Erythroblast (primary cell): ENCODE measurements around the gene EPSTI1.

Experiments
- DNase-seq, 2 experiments: peaks; one replicate each; lab custom pipeline; 2025; lab: John Stamatoyannopoulos, UW
- GATA1 ChIP-seq: IDR thresholded peaks from 2 replicates; pipeline ENCODE4 v1.6.1; 2011; ENCODE audit warnings: low read depth, mild to moderate bottlenecking, control low read depth, low read length, moderate library complexity
- POLR2A ChIP-seq: IDR thresholded peaks from 2 replicates; pipeline ENCODE4 v1.6.1; 2011; ENCODE audit warnings: mild to moderate bottlenecking, low read length

Gene EPSTI1

DNA sequence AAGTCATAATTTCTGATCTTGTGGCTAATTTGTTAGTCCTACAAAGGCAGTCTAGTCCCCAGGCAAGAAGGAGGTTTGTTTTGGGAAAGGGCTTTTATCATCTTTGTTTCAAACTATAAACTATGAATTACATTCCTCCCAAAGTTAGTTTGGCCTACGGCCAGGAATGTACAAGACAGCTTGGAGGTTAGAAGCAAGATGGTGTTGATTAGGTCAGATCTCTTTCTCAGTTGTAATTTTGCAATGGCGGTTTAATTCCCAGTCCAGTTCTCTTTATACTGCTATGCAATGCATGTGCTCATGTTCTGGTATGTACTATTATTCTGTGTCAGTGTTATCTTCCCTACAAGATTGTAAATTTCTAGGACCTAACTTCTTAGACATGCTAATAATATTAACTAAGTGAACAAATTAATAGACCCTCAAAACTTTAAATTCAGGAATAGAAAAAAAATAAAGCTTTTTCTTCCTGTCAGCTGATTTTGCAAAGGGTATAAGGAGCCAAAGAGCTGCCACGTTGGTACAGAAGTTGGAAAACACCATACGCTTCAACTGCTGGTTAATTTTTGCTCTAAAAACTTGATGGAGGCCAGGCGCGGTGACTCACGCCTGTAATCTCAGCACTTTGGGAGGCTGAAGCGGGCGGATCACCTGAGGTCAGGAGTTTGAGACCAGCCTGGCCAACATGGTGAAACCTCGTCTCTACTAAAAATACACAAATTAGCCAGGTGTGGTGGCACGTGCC is 30.1 kb upstream of the EPSTI1 start:
- TF ChIP-seq GATA1 = no peak
- no peak for TF ChIP-seq POLR2A
- peak in 1 of 2 experiments; percentile 2 for DNase-seq

GRCh38 chr13:43020794-43021193 is 28.8 kb upstream of the EPSTI1 start:
- TF ChIP-seq GATA1 (no peak), POLR2A (no peak)
- no peak for DNase-seq

GRCh38 chr13:43019811-43020210 is 27.8 kb upstream of the EPSTI1 start:
- DNase-seq = no peak
- TF ChIP-seq GATA1 = no peak
- no peak for TF ChIP-seq POLR2A

GRCh38 chr13:43016226-43016625 is 24.2 kb upstream of the EPSTI1 start:
- no peak for DNase-seq
- TF ChIP-seq POLR2A (no peak), GATA1 (no peak)

GRCh38 chr13:43014162-43014561 is 22.1 kb upstream of the EPSTI1 start:
- DNase-seq = no peak
- TF ChIP-seq GATA1 (no peak), POLR2A (no peak)

- no peak for DNase-seq
- TF ChIP-seq GATA1 (no peak), POLR2A (no peak)
Measured at GRCh38 chr13:43009506-43009905, 17.5 kb upstream of the EPSTI1 start.

- no peak for TF ChIP-seq POLR2A
- no peak for TF ChIP-seq GATA1
- DNase-seq = no peak
Measured at GRCh38 chr13:43008596-43008995, 16.6 kb upstream of the EPSTI1 start.

DNA sequence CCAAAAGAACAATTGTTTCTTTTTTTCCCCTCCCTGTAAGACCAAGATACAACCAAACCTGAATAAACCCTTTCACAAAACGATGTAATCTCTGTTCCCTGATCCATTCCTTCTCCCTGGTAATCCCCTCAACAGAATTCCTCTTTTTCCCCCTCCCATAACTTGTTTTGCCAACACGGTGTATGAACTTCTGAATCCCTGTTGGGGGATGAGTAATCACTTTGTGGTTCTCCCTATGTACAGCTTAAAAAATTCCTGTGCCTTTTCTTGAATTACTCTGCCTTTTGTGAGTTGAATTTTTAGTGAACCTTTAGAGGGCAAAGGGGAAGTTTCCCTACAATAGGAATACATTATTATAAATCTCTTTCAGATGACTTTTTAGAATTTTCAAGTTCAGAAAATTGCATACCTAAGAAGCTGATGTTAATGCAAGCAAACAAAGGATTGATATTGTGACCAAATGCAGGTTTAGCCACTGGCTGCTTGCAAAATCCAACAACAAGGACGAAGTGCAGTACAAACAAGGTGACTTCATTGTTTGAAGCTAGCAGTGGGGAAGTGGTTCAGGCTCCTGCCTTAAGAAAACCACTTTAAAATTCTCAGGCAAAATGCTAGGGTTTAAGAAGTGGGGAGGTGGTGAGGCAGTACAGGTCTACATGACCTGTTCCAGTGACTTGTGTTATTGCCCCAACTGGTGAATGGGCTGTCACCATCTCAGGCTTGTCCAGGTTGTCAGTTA is 15.0 kb upstream of the EPSTI1 start:
- no peak for DNase-seq
- TF ChIP-seq GATA1 (no peak), POLR2A (no peak)

DNA sequence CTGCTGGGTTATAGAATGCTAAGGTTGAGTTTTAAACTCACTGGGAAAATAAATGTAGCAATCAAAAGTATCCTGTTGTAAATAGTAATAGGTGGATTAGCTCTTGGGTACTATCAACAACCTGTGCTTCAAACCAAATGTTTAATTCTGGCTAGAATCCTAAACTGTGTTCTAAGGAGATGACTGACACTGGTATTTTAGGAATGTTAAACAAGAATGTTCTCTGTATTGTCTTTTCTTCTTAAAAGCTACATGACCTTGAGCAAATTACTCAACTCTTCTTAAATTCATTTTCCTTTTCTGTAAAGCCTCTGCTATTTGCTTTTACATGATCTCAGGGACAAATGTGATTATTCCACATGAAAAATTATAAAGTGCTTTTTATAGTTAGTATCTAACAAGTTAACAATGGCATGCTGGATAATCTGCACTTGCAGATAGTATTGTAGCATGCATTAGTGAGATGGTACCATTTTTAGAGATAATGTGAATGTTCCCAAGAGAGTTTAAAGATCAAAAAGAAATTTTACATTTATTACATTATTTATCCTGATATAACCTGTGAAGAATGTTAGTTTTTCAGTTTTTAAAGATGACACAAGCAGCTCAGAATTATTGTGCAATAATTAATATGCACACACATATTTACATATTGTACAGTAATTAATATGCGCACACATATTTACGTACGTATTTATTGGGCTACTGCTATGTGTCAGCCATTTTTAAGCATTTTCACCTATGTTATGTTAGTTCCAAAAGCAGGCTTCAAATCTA is 13.6 kb upstream of the EPSTI1 start:
- no peak for TF ChIP-seq POLR2A
- TF ChIP-seq GATA1 = no peak
- DNase-seq = no peak

DNA sequence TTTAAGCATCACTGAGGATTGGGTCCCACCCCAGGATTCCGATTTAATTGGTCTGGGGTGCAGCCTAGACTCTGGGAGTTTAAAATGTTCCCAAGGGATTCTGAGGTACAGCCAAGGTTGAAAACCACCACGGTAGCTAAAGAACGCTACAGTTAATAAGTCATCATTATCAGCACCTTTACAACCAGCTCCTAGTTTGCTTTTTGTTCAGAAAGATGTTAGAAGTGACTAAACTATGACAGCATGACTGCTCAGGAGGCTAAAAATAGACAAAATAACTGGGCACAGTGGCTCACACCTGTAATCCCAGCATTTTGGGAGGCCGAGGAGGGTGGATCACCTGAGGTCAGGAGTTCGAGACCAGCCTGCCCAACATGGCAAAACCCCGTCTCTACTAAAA is 11.7 kb upstream of the EPSTI1 start:
- TF ChIP-seq POLR2A (no peak), GATA1 (no peak)
- no peak for DNase-seq

- DNase-seq = no peak
- no peak for TF ChIP-seq GATA1
- no peak for TF ChIP-seq POLR2A
Measured at GRCh38 chr13:43003010-43003409, 11.0 kb upstream of the EPSTI1 start.

DNA sequence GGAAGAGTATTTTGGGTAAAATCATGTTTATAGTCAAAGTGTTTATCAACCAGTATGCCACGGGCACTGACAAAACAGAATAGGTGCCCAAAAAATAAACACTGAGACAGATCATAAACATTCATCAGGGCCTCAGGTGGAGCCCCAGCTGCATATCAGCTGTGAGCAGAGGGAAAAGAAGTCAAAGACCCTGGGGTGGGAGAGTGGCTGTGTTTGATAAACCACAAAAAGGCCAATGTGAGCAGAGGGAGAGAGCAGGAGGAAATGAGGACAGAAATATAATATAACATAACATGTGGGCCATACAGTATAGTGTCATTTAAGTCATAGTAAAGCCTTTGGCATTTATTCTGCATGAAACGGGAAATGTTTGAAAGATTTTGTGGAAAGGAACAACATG is 10.0 kb upstream of the EPSTI1 start:
- DNase-seq = no peak
- TF ChIP-seq GATA1 = no peak
- TF ChIP-seq POLR2A = no peak

DNA sequence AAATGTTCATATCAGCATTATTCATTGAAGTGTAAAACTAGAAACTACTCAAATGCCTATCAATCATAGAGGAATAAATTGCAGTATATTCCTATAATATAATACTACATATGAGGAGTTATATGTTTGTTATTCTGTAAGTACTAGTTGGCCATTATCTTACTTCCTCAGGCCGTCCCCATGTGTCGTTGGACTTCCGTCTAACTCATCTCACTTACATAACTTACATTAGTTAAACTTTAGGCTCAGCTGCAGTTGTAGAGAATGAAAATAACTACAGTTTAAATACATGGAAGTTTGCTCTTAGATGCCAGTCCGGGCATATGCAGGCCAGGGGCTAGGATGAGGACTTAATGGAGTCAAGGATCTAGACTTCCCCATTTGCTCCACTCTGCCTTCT is 8.6 kb upstream of the EPSTI1 start:
- TF ChIP-seq POLR2A (no peak), GATA1 (no peak)
- DNase-seq = no peak

GRCh38 chr13:42999491-42999890 is 7.5 kb upstream of the EPSTI1 start:
- no peak for DNase-seq
- no peak for TF ChIP-seq GATA1
- TF ChIP-seq POLR2A = no peak

DNA sequence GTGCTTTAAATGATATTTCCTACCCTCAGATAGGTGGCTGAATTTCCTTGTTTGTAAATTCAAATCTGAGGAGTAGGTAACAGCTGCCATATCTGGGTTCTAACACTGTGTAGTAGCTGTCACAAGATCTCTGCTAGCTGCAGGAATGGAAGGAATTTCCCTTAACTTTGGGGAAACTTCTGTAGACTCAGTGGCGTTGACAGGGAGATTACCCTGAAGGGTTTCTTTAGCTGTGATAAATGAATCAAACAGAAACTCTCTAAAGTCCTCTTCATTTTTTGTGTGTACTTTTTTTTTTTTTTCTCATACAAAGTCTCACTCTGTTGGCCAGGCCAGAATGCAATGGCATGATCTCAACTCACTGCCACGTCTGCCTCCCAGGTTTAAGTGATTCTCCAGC is 5.3 kb upstream of the EPSTI1 start:
- TF ChIP-seq GATA1 (no peak), POLR2A (no peak)

GRCh38 chr13:42996584-42996983 is 4.5 kb upstream of the EPSTI1 start:
- TF ChIP-seq GATA1 (no peak), POLR2A (no peak)
- DNase-seq = no peak

More for the DNA sequence above, 5.3 kb upstream of the EPSTI1 start:
- no peak for DNase-seq
